NCI-H146 (cell line): ENCODE results near the gene SORCS3.

ENCODE experiments used
- DNase-seq: peaks from one replicate; lab custom pipeline; 2025; lab: John Stamatoyannopoulos, UW

SORCS3 gene

GRCh38 chr10:105023211-105024111 is 382.4 kb downstream of the SORCS3 start:
- no peak for DNase-seq

- peak; percentile 81 for DNase-seq
Measured at GRCh38 chr10:105024184-105024583, 383.1 kb downstream of the SORCS3 start.

GRCh38 chr10:105025092-105025491 is 384.0 kb downstream of the SORCS3 start:
- no peak for DNase-seq

GRCh38 chr10:105026566-105026965 is 385.5 kb downstream of the SORCS3 start:
- DNase-seq, result no peak

- DNase-seq, result no peak
Measured at GRCh38 chr10:105029286-105029685, 388.2 kb downstream of the SORCS3 start.

GRCh38 chr10:105037022-105037421 is 395.9 kb downstream of the SORCS3 start:
- no peak for DNase-seq

- DNase-seq, result no peak
Measured at GRCh38 chr10:105041956-105042355, 400.9 kb downstream of the SORCS3 start.

- DNase-seq, result no peak
Measured at GRCh38 chr10:105042906-105043552, 401.9 kb downstream of the SORCS3 start.

GRCh38 chr10:105044902-105045301 is 403.8 kb downstream of the SORCS3 start:
- DNase-seq, result no peak

- DNase-seq, result no peak
Measured at GRCh38 chr10:105056413-105056812, 415.3 kb downstream of the SORCS3 start.

GRCh38 chr10:105062951-105063350 is 421.9 kb downstream of the SORCS3 start:
- no peak for DNase-seq

GRCh38 chr10:105063796-105064195 is 422.7 kb downstream of the SORCS3 start:
- peak; percentile 51 for DNase-seq

- no peak for DNase-seq
Measured at GRCh38 chr10:105068497-105068896, 427.4 kb downstream of the SORCS3 start.

- no peak for DNase-seq
Measured at GRCh38 chr10:105070249-105070648, 429.2 kb downstream of the SORCS3 start.

- no peak for DNase-seq
Measured at GRCh38 chr10:105070952-105071351, 429.9 kb downstream of the SORCS3 start.

GRCh38 chr10:105071980-105072379 is 430.9 kb downstream of the SORCS3 start:
- no peak for DNase-seq

GRCh38 chr10:105073999-105074398 is 432.9 kb downstream of the SORCS3 start:
- DNase-seq, result no peak

- DNase-seq, result no peak
Measured at GRCh38 chr10:105075031-105075430, 433.9 kb downstream of the SORCS3 start.

- DNase-seq, result no peak
Measured at GRCh38 chr10:105085980-105086379, 444.9 kb downstream of the SORCS3 start.

GRCh38 chr10:105094048-105094447 is 453.0 kb downstream of the SORCS3 start:
- DNase-seq, result no peak

GRCh38 chr10:105096316-105096715 is 455.2 kb downstream of the SORCS3 start:
- no peak for DNase-seq

GRCh38 chr10:105102977-105103376 is 461.9 kb downstream of the SORCS3 start:
- no peak for DNase-seq

- no peak for DNase-seq
Measured at GRCh38 chr10:105104297-105104696, 463.2 kb downstream of the SORCS3 start.
